Fibroblast of skin of scalp (primary cell): ENCODE data around the gene C5AR2.
"Not testable (repeated sequence)": the region's sequence is repeated elsewhere in the genome, so short reads cannot be mapped to it uniquely, and the experiment has no call there.

ENCODE experiments used
- DNase-seq: peaks from one replicate; pipeline ENCODE4 v3.0.0-alpha.2; 2013

Gene C5AR2

GRCh38 chr19:47363758-47364531 lies 32.0 kb downstream of the C5AR2 start:
- no peak for DNase-seq

GRCh38 chr19:47365455-47365854 lies 33.5 kb downstream of the C5AR2 start:
- DNase-seq, result not testable (repeated sequence)

GRCh38 chr19:47370045-47370611 lies 38.2 kb downstream of the C5AR2 start:
- DNase-seq, result peak; percentile 90

GRCh38 chr19:47371261-47371660 lies 39.3 kb downstream of the C5AR2 start:
- no peak for DNase-seq

GRCh38 chr19:47372603-47373002 lies 40.6 kb downstream of the C5AR2 start:
- no peak for DNase-seq

- DNase-seq, result no peak
Measured at GRCh38 chr19:47373246-47374240, 41.6 kb downstream of the C5AR2 start.

GRCh38 chr19:47374876-47375693 lies 43.1 kb downstream of the C5AR2 start:
- no peak for DNase-seq

- DNase-seq, result no peak
Measured at GRCh38 chr19:47375694-47376588, 44.0 kb downstream of the C5AR2 start.

GRCh38 chr19:47376589-47377144 lies 44.7 kb downstream of the C5AR2 start:
- no peak for DNase-seq

GRCh38 chr19:47377208-47377701 lies 45.3 kb downstream of the C5AR2 start:
- DNase-seq, result no peak

- DNase-seq, result no peak
Measured at GRCh38 chr19:47377801-47378200, 45.8 kb downstream of the C5AR2 start.

GRCh38 chr19:47378246-47378645 lies 46.3 kb downstream of the C5AR2 start:
- DNase-seq, result no peak

GRCh38 chr19:47379381-47379938 lies 47.5 kb downstream of the C5AR2 start:
- DNase-seq, result no peak

GRCh38 chr19:47380559-47380958 lies 48.6 kb downstream of the C5AR2 start:
- DNase-seq, result no peak

GRCh38 chr19:47381121-47381520 lies 49.1 kb downstream of the C5AR2 start:
- DNase-seq, result no peak

GRCh38 chr19:47381653-47382279 lies 49.8 kb downstream of the C5AR2 start:
- no peak for DNase-seq

- DNase-seq, result not testable (repeated sequence)
Measured at GRCh38 chr19:47383890-47384289, 51.9 kb downstream of the C5AR2 start.

- not testable (repeated sequence) for DNase-seq
Measured at GRCh38 chr19:47384533-47384932, 52.6 kb downstream of the C5AR2 start.

GRCh38 chr19:47386582-47386981 lies 54.6 kb downstream of the C5AR2 start:
- DNase-seq, result not testable (repeated sequence)

- not testable (repeated sequence) for DNase-seq
Measured at GRCh38 chr19:47387623-47388022, 55.6 kb downstream of the C5AR2 start.
